ENCODE measurements around the gene BHLHE40. TPM values are rescaled to one million over a fixed set of nuclear protein-coding genes. Genes with fewer than 3 reads are reported as not detected.
A peak's percentile ranks its signal among the peaks of the same experiment; 100 is the strongest.

BHLHE40 gene
- total and polyA plus RNA-seq, 2 of the 13 experiments (the other 11 are each of a cell fraction or from before 2014, with no cell fraction given) = 1.8 to 51.0 TPM

- TF ChIP-seq CSRNP2 (CRISPR knock-in tag; conservative IDR thresholded peaks at IDR 0.05; ENCODE audit: low read depth) (no peak), ZNF792 (CRISPR knock-in tag; IDR thresholded peaks at IDR 0.05) (no peak), ZNF609 (CRISPR knock-in tag; IDR thresholded peaks at IDR 0.05; ENCODE audit: borderline replicate concordance) (no peak), SRSF4 (IDR thresholded peaks at IDR 0.05; ENCODE audit: low read depth, low read length, poor library complexity, severe bottlenecking) (no peak), ZNF264 (CRISPR knock-in tag; IDR thresholded peaks at IDR 0.05) (no peak), ZNF333 (CRISPR knock-in tag; IDR thresholded peaks at IDR 0.05; ENCODE audit: borderline replicate concordance) (no peak), ELF3 (CRISPR knock-in tag; IDR thresholded peaks at IDR 0.05) (no peak), ZNF567 (CRISPR knock-in tag; IDR thresholded peaks at IDR 0.05; ENCODE audit: borderline replicate concordance) (no peak), RFX3 (CRISPR knock-in tag; IDR thresholded peaks at IDR 0.05) (no peak), KMT2A (CRISPR knock-in tag; IDR thresholded peaks at IDR 0.05) (no peak), PAWR (CRISPR knock-in tag; IDR thresholded peaks at IDR 0.05; ENCODE audit: borderline replicate concordance) (no peak), PREB (CRISPR knock-in tag; IDR thresholded peaks at IDR 0.05) (no peak), RAD21 (CRISPR knock-in tag; IDR thresholded peaks at IDR 0.05) (no peak), PTBP1 (IDR thresholded peaks at IDR 0.05; ENCODE audit: low read depth, low read length, poor library complexity, severe bottlenecking) (no peak), NCOR1 (IDR thresholded peaks at IDR 0.05; ENCODE audit: borderline replicate concordance, low read length) (peak; percentile 78; the same call in 1 of the 2 replicates), JUN (CRISPR knock-in tag; IDR thresholded peaks at IDR 0.05) (no peak), ZNF761 (CRISPR knock-in tag; conservative IDR thresholded peaks at IDR 0.05) (no peak), ZNF234 (CRISPR knock-in tag; conservative IDR thresholded peaks at IDR 0.05) (no peak), ZNF180 (CRISPR knock-in tag; IDR thresholded peaks at IDR 0.05; ENCODE audit: borderline replicate concordance, low read depth) (no peak), NR2C2 (CRISPR knock-in tag; IDR thresholded peaks at IDR 0.05; ENCODE audit: borderline replicate concordance) (no peak), ZSCAN5A (CRISPR knock-in tag; IDR thresholded peaks at IDR 0.05; ENCODE audit: borderline replicate concordance) (no peak), ZNF737 (CRISPR knock-in tag; IDR thresholded peaks at IDR 0.05; ENCODE audit: borderline replicate concordance) (no peak), MAFK (conservative IDR thresholded peaks at IDR 0.05 in 1 of 2, IDR thresholded peaks at IDR 0.05 in 1 of 2; ENCODE audit: low read length in 2 of 2) (no peak)
Measured at GRCh38 chr3:4977853-4978203, 1.4 kb upstream of the BHLHE40 start (continued).
